ENCODE data around the gene SLC26A1. TPM values are rescaled to one million over a fixed set of nuclear protein-coding genes. Genes with fewer than 3 reads are reported as not detected.

Gene SLC26A1
- total RNA-seq, 1 experiment from 2014 or later, result 0.22 TPM

DNA sequence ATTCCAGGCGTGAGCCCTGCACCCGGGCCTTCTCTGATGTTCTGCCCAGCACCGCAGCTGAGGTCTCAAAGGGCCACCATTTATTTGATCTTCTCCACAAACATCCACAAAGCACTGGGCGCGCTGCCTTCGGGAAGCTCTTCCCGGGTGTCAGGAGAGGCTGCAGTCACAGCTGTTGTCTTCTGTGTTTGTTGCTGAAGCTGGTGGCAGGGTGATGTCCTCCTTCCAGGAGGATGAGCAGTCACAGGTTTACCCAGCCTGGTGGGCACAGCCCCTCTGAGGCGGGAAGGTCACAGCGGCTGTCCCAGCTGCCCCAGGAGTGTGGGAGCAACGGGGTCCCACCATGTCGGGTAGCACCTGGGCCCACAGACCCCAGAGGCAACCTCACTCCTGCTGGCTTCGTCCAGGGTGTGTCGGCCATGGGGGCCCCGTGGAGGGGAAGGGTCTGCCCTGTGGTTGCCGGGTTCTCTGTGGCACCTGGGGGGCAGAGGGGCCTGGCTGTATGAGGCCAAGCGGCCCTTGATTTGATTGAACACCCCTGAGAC, 45.8 kb upstream of the SLC26A1 start:
- POLR2A ChIA-PET, result no interaction called here

More for the DNA sequence above, 45.8 kb upstream of the SLC26A1 start:
- no peak for DNase-seq (ENCODE audit: low read depth, low spot score)
- Histone ChIP-seq H3K79me2 (ENCODE audit: insufficient read depth, low read length) (no peaks in the 10 kb centered on the region), H3K4me2 (ENCODE audit: low read length) (peak overlapping the region; percentile 59), H3K36me3 (ENCODE audit: control insufficient read depth in 1 of 2, insufficient read depth in 2 of 2, low read length in 2 of 2) (no peaks in the 10 kb centered on the region), H2AFZ (ENCODE audit: low read depth, low read length, poor library complexity, severe bottlenecking) (no peak overlapping the region), H4K20me1 (ENCODE audit: insufficient read depth) (no peaks in the 10 kb centered on the region), H3K27me3 (ENCODE audit: insufficient read depth, low read length) (no peaks in the 10 kb centered on the region), H3K4me3 (replicated peaks in 1 of 2; ENCODE audit: low read depth in 1 of 2, low read length in 2 of 2) (no peak overlapping the region), H3K4me1 (ENCODE audit: control insufficient read depth in 1 of 2, insufficient read depth in 2 of 2, low read length in 2 of 2) (peaks cover 41 to 58% of the 10 kb centered on the region in 2 experiments), H3K27ac (ENCODE audit: low read depth, low read length) (peak overlapping the region; percentile 65; the same call in 1 of the 2 replicates), H3K9me3 (ENCODE audit: control insufficient read depth in 1 of 2, insufficient read depth in 1 of 2, low read depth in 1 of 2, low read length in 2 of 2) (no peaks in the 10 kb centered on the region), H3K9me2 (ENCODE audit: insufficient read depth) (no peaks in the 10 kb centered on the region), H3K9ac (ENCODE audit: low read length) (peak overlapping the region; percentile 40)
- ChIA-PET CTCF (no interaction called here), RAD21 (ENCODE audit: low non-redundant PET in 1 of 2, low total read pairs in 2 of 2, uncharacterized antibody in 2 of 2, unreplicated experiment in 2 of 2) (no interaction called here)
- no TSS peak for BruUV-seq (replicated peaks)
- ATAC-seq, result no peak
- intact Hi-C loops (cut with micrococcal nuclease), result no loop called here
- TF ChIP-seq EZH2 (IDR thresholded peaks at IDR 0.05) (no peak), EGR1 (IDR thresholded peaks at IDR 0.05; ENCODE audit: low read depth) (no peak), EZH2phosphoT487 (IDR thresholded peaks at IDR 0.05; ENCODE audit: borderline replicate concordance) (no peak)
- TF ChIP-seq, protein P1, sequence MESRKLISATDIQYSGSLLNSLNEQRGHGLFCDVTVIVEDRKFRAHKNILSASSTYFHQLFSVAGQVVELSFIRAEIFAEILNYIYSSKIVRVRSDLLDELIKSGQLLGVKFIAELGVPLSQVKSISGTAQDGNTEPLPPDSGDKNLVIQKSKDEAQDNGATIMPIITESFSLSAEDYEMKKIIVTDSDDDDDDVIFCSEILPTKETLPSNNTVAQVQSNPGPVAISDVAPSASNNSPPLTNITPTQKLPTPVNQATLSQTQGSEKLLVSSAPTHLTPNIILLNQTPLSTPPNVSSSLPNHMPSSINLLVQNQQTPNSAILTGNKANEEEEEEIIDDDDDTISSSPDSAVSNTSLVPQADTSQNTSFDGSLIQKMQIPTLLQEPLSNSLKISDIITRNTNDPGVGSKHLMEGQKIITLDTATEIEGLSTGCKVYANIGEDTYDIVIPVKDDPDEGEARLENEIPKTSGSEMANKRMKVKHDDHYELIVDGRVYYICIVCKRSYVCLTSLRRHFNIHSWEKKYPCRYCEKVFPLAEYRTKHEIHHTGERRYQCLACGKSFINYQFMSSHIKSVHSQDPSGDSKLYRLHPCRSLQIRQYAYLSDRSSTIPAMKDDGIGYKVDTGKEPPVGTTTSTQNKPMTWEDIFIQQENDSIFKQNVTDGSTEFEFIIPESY (IDR thresholded peaks at IDR 0.05; ENCODE audit: extremely low read depth, insufficient replicate concordance, low read length), result no peak
- TF ChIP-seq, protein P2, sequence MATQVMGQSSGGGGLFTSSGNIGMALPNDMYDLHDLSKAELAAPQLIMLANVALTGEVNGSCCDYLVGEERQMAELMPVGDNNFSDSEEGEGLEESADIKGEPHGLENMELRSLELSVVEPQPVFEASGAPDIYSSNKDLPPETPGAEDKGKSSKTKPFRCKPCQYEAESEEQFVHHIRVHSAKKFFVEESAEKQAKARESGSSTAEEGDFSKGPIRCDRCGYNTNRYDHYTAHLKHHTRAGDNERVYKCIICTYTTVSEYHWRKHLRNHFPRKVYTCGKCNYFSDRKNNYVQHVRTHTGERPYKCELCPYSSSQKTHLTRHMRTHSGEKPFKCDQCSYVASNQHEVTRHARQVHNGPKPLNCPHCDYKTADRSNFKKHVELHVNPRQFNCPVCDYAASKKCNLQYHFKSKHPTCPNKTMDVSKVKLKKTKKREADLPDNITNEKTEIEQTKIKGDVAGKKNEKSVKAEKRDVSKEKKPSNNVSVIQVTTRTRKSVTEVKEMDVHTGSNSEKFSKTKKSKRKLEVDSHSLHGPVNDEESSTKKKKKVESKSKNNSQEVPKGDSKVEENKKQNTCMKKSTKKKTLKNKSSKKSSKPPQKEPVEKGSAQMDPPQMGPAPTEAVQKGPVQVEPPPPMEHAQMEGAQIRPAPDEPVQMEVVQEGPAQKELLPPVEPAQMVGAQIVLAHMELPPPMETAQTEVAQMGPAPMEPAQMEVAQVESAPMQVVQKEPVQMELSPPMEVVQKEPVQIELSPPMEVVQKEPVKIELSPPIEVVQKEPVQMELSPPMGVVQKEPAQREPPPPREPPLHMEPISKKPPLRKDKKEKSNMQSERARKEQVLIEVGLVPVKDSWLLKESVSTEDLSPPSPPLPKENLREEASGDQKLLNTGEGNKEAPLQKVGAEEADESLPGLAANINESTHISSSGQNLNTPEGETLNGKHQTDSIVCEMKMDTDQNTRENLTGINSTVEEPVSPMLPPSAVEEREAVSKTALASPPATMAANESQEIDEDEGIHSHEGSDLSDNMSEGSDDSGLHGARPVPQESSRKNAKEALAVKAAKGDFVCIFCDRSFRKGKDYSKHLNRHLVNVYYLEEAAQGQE (IDR thresholded peaks at IDR 0.05; ENCODE audit: low read depth), result no peak
